H9 (cell line): ENCODE results near the gene GSTO1. TPM values are rescaled to one million over a fixed set of nuclear protein-coding genes. Genes with fewer than 3 reads are reported as not detected.

Source experiments
- DNase-seq: peaks from one replicate; pipeline ENCODE4 v3.0.0-alpha.2; 2017
- H2AFZ ChIP-seq: one replicate; pipeline ENCODE4 v1.6.1; 2013; ENCODE audit warnings: mild to moderate bottlenecking, low read length, control low read depth, moderate library complexity
- H2AK5ac ChIP-seq: 2 replicates; pipeline ENCODE4 v1.6.1; 2013; ENCODE audit warnings: low read length, control low read depth, mixed read lengths; ENCODE audit not compliant: insufficient read length
- H2BK120ac ChIP-seq: one replicate; pipeline ENCODE4 v1.6.1; 2013; ENCODE audit warnings: low read depth, mild to moderate bottlenecking, low read length, control low read depth, inconsistent platforms; ENCODE audit not compliant: poor library complexity, severe bottlenecking
- H2BK12ac ChIP-seq: 2 replicates; pipeline ENCODE4 v1.6.1; 2013; ENCODE audit warnings: low read length, control low read depth, mixed read lengths, low read depth; ENCODE audit not compliant: insufficient read length
- H2BK15ac ChIP-seq: 2 replicates; pipeline ENCODE4 v1.6.1; 2013; ENCODE audit warnings: low read depth, low read length, control low read depth
- H2BK20ac ChIP-seq: one replicate; pipeline ENCODE4 v1.6.1; 2013; ENCODE audit warnings: low read depth, mild to moderate bottlenecking, low read length, control low read depth, inconsistent platforms; ENCODE audit not compliant: poor library complexity, severe bottlenecking
- H2BK5ac ChIP-seq: 2 replicates; pipeline ENCODE4 v1.6.1; 2013; ENCODE audit warnings: low read length, control low read depth, mixed read lengths; ENCODE audit not compliant: insufficient read length
- H3K14ac ChIP-seq: 2 replicates; pipeline ENCODE4 v1.6.1; 2013; ENCODE audit warnings: low read length, control low read depth; ENCODE audit not compliant: insufficient read depth
- H3K18ac ChIP-seq: 2 replicates; pipeline ENCODE4 v1.6.1; 2013; ENCODE audit warnings: low read depth, mild to moderate bottlenecking, mixed read lengths, low read length, control low read depth; ENCODE audit not compliant: insufficient read length
- H3K23ac ChIP-seq: 2 replicates; pipeline ENCODE4 v1.6.1; 2013; ENCODE audit warnings: low read length, control low read depth, mixed read lengths, low read depth; ENCODE audit not compliant: insufficient read length
- H3K23me2 ChIP-seq: 2 replicates; pipeline ENCODE4 v1.6.1; 2013; ENCODE audit warnings: low read depth, mild to moderate bottlenecking, mixed read lengths, low read length, control low read depth; ENCODE audit not compliant: insufficient read length, poor library complexity, severe bottlenecking
- H3K27ac ChIP-seq: 2 replicates; pipeline ENCODE4 v1.5.1; 2013; ENCODE audit warnings: low read length, control low read depth, mixed read lengths, low read depth; ENCODE audit not compliant: insufficient read length
- H3K27me3 ChIP-seq: 2 replicates; pipeline ENCODE4 v1.6.1; 2013; ENCODE audit warnings: low read length, control low read depth, inconsistent platforms; ENCODE audit not compliant: insufficient read depth
- H3K4ac ChIP-seq: 2 replicates; pipeline ENCODE4 v1.6.1; 2013; ENCODE audit warnings: low read depth, mild to moderate bottlenecking, control low read depth, inconsistent platforms, low read length, moderate library complexity
- H3K4me1 ChIP-seq: 2 replicates; pipeline ENCODE4 v1.6.1; 2013; ENCODE audit warnings: low read length, control low read depth, inconsistent platforms; ENCODE audit not compliant: insufficient read depth
- H3K4me2 ChIP-seq: 2 replicates; pipeline ENCODE4 v1.6.1; 2013; ENCODE audit warnings: low read length, control low read depth, mixed read lengths; ENCODE audit not compliant: insufficient read length, insufficient read depth
- H3K56ac ChIP-seq: 2 replicates; pipeline ENCODE4 v1.6.1; 2013; ENCODE audit warnings: low read depth, mild to moderate bottlenecking, mixed read lengths, low read length, control low read depth; ENCODE audit not compliant: insufficient read length
- H3K79me1 ChIP-seq: 2 replicates; pipeline ENCODE4 v1.6.1; 2013; ENCODE audit warnings: low read depth, mild to moderate bottlenecking, moderate library complexity, low read length, control low read depth, inconsistent platforms; ENCODE audit not compliant: insufficient read depth, poor library complexity, severe bottlenecking
- H3K79me2 ChIP-seq: 2 replicates; pipeline ENCODE4 v1.6.1; 2013; ENCODE audit warnings: low read length, control low read depth, inconsistent platforms; ENCODE audit not compliant: insufficient read depth
- H3K9ac ChIP-seq: 2 replicates; pipeline ENCODE4 v1.6.1; 2013; ENCODE audit warnings: low read length, control low read depth, mixed read lengths; ENCODE audit not compliant: insufficient read length; ENCODE audit errors: extremely low read depth
- H3K9me3 ChIP-seq: one replicate; pipeline ENCODE4 v1.6.1; 2013; ENCODE audit warnings: low read depth, low read length, inconsistent platforms; ENCODE audit not compliant: control insufficient read depth
- H3T11ph ChIP-seq: one replicate; pipeline ENCODE4 v1.6.1; 2013; ENCODE audit warnings: mild to moderate bottlenecking, low read length, control low read depth, inconsistent platforms
- H4K20me1 ChIP-seq: one replicate; pipeline ENCODE4 v1.6.1; 2013; ENCODE audit not compliant: control insufficient read depth, insufficient read length, insufficient read depth
- H4K5ac ChIP-seq: 2 replicates; pipeline ENCODE4 v1.6.1; 2013; ENCODE audit warnings: low read depth, mild to moderate bottlenecking, mixed read lengths, low read length, control low read depth; ENCODE audit not compliant: insufficient read length
- H4K8ac ChIP-seq: replicated peaks from 2 replicates; pipeline ENCODE4 v1.6.1; 2013; ENCODE audit warnings: low read length, control low read depth, mixed read lengths, low read depth; ENCODE audit not compliant: insufficient read length
- H4K91ac ChIP-seq: 2 replicates; pipeline ENCODE4 v1.6.1; 2013; ENCODE audit warnings: low read depth, mild to moderate bottlenecking, moderate library complexity, mixed read lengths, low read length, control low read depth; ENCODE audit not compliant: insufficient read length
- H3K27ac Mint-ChIP-seq, 3 experiments: 2 replicates in 2 of 3; 3 replicates in 1 of 3; pipeline ENCODE4 v1.8.0; 2020 to 2021; ENCODE audit warnings: mixed read lengths in 3 of 3, mild to moderate bottlenecking in 1 of 3, moderate library complexity in 1 of 3
- H3K27me3 Mint-ChIP-seq: 2 replicates; pipeline ENCODE4 v1.8.0; 2021; ENCODE audit warnings: low read depth, mild to moderate bottlenecking, moderate library complexity, mixed read lengths
- H3K36me3 Mint-ChIP-seq, 3 experiments: 2 replicates in 2 of 3; 3 replicates in 1 of 3; pipeline ENCODE4 v1.8.0; 2020 to 2021; ENCODE audit warnings: low read depth in 3 of 3, mixed read lengths in 3 of 3; ENCODE audit not compliant: insufficient read depth in 1 of 3
- H3K4me1 Mint-ChIP-seq, 2 experiments: 2 replicates each; pipeline ENCODE4 v1.8.0; 2020; ENCODE audit warnings: mixed read lengths in 2 of 2
- H3K4me3 Mint-ChIP-seq, 2 experiments: 2 replicates in 1 of 2; 3 replicates in 1 of 2; pipeline ENCODE4 v1.8.0; 2020 to 2021; ENCODE audit warnings: mild to moderate bottlenecking in 2 of 2, mixed read lengths in 2 of 2, moderate library complexity in 1 of 2
- H3K9me3 Mint-ChIP-seq, 2 experiments: 2 replicates in 1 of 2; 3 replicates in 1 of 2; pipeline ENCODE4 v1.8.0; 2020; ENCODE audit warnings: mild to moderate bottlenecking in 2 of 2, mixed read lengths in 2 of 2, moderate library complexity in 1 of 2
- WGBS: extraction: QIAGEN DNeasy Blood & Tissue Kit; methylation state at CpG from one replicate; pipeline ENCODE4 v1.1.7; 2013; ENCODE audit warnings: missing lambda C conversion rate, low lambda C conversion rate, mixed read lengths; ENCODE audit not compliant: insufficient read length; ENCODE audit errors: extremely low coverage; 5-methylcytosine and 5-hydroxymethylcytosine counted together
- total RNA-seq: library from RNA; stranded (reverse); gene quantifications from 2 replicates; pipeline ENCODE4 v1.2.1, GENCODE V29; 2021
- TF ChIP-seq, protein P1 (sequence below): fragments of 200-600 bp; sonication (generic); conservative IDR thresholded peaks from 3 replicates; pipeline ENCODE4 v1.8.0; 2021; ENCODE audit warnings: antibody characterized with exemption, mild to moderate bottlenecking

The GSTO1 gene
- total RNA-seq, 1 experiment from 2014 or later, result 114 TPM

DNA sequence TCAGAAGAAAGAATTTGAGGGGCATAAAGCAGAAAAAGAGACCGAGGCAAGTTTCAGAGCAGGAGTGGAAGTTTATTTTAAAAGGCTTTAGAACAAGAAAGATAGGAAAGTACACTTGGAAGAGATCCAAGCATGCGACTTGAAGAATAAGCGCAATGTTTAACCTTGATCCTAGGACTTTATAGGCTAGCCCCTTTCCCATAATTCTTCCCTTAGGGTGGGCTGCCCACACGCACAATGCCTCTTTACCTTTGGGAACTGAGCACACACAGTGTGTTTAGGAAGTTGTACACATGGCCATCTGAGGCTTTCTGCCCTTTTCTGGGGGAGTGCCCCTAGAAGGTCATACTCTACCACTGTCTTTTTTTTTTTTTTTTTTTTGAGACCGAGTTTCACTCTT is 11.2 kb upstream of the GSTO1 start:
- Histone ChIP-seq H3K14ac (no peak overlapping the region), H3K9ac (no peak overlapping the region), H3K27me3 (no peaks in the 10 kb centered on the region), H3K27ac (no peak overlapping the region), H2AFZ (no peak overlapping the region), H2BK20ac (no peak overlapping the region), H3K4ac (no peak overlapping the region), H3K23ac (no peak overlapping the region), H3K4me1 (no peaks in the 10 kb centered on the region), H3T11ph (no peak overlapping the region), H3K9me3 (no peaks in the 10 kb centered on the region), H2BK12ac (no peak overlapping the region), H3K4me2 (no peak overlapping the region), H4K5ac (no peak overlapping the region), H2AK5ac (no peak overlapping the region), H4K20me1 (no peaks in the 10 kb centered on the region), H3K79me2 (no peaks in the 10 kb centered on the region), H3K56ac (no peak overlapping the region), H2BK5ac (no peak overlapping the region), H2BK120ac (no peak overlapping the region), H3K23me2 (no peaks in the 10 kb centered on the region), H2BK15ac (no peak overlapping the region), H4K91ac (no peak overlapping the region), H4K8ac (no peak overlapping the region), H3K18ac (no peak overlapping the region), H3K79me1 (no peaks in the 10 kb centered on the region)
- Mint-ChIP-seq H3K36me3 (peaks cover 0 to 5% (median 0%) of the 10 kb centered on the region in 3 experiments; a peak in 1 of 7 replicates), H3K27ac (no peak overlapping the region), H3K27me3 (peaks cover 1% of the 10 kb centered on the region), H3K4me3 (no peak overlapping the region), H3K9me3 (peaks cover 0 to 12% of the 10 kb centered on the region in 2 experiments; a peak in 2 of 5 replicates), H3K4me1 (no peaks in the 10 kb centered on the region)
- DNase-seq, result no peak
- TF ChIP-seq, protein P1, sequence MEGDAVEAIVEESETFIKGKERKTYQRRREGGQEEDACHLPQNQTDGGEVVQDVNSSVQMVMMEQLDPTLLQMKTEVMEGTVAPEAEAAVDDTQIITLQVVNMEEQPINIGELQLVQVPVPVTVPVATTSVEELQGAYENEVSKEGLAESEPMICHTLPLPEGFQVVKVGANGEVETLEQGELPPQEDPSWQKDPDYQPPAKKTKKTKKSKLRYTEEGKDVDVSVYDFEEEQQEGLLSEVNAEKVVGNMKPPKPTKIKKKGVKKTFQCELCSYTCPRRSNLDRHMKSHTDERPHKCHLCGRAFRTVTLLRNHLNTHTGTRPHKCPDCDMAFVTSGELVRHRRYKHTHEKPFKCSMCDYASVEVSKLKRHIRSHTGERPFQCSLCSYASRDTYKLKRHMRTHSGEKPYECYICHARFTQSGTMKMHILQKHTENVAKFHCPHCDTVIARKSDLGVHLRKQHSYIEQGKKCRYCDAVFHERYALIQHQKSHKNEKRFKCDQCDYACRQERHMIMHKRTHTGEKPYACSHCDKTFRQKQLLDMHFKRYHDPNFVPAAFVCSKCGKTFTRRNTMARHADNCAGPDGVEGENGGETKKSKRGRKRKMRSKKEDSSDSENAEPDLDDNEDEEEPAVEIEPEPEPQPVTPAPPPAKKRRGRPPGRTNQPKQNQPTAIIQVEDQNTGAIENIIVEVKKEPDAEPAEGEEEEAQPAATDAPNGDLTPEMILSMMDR, result no peak
- no CpG with 5 or more reads among the region's 5 CpGs for WGBS
